Skeletal muscle satellite cell (primary cell): ENCODE results near the gene HNRNPC.
"Not testable (repeated sequence)": the region's sequence is repeated elsewhere in the genome, so short reads cannot be mapped to it uniquely, and the experiment has no call there.

Source experiments
- H3K27me3 ChIP-seq: 2 replicates; pipeline ENCODE4 v1.7.0; 2013; ENCODE audit warnings: low read length; ENCODE audit not compliant: control insufficient read depth, insufficient read depth
- H3K36me3 ChIP-seq: 2 replicates; pipeline ENCODE4 v1.7.0; 2013; ENCODE audit warnings: mild to moderate bottlenecking, control low read depth, low read length; ENCODE audit not compliant: insufficient read depth
- H3K4me1 ChIP-seq: 2 replicates; pipeline ENCODE4 v1.7.0; 2013; ENCODE audit warnings: low read length; ENCODE audit not compliant: control insufficient read depth, insufficient read depth
- H3K4me2 ChIP-seq: 2 replicates; pipeline ENCODE4 v1.7.0; 2013; ENCODE audit warnings: mild to moderate bottlenecking, low read length
- H3K4me3 ChIP-seq: 2 replicates; pipeline ENCODE4 v1.7.0; 2013; ENCODE audit warnings: low read length
- H3K9ac ChIP-seq: 2 replicates; pipeline ENCODE4 v1.7.0; 2013; ENCODE audit warnings: mild to moderate bottlenecking, low read depth, low read length, moderate library complexity
- H3K9me3 ChIP-seq: replicated peaks from 2 replicates; pipeline ENCODE4 v1.7.0; 2013; ENCODE audit warnings: mild to moderate bottlenecking, control low read depth, low read length

The HNRNPC gene

DNA sequence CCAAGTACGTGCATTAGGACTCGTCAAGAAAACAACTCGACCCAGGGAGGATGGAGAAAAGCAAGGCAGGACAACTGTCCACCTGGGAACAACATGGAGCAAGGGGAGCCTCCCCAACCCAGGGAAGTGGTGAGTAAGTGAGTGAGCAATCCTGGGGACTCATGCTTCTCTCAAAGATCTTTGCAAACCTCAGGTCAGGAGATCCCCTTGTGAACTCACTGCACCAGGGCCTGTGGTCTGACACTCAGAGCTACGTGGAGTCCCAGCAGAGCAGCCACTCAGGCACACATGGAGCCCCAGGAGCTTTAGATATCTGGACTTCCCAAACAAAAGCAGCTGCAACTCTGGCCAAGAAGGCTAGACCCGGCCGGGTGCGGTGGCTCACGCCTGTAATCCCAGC, 101.2 kb downstream of the HNRNPC start:
- Histone ChIP-seq H3K4me1 (no peaks in the 10 kb centered on the region), H3K4me3 (no peak overlapping the region), H3K9ac (no peak overlapping the region), H3K9me3 (no peaks in the 10 kb centered on the region), H3K36me3 (no peaks in the 10 kb centered on the region), H3K4me2 (no peak overlapping the region), H3K27me3 (peaks cover 36% of the 10 kb centered on the region)

DNA sequence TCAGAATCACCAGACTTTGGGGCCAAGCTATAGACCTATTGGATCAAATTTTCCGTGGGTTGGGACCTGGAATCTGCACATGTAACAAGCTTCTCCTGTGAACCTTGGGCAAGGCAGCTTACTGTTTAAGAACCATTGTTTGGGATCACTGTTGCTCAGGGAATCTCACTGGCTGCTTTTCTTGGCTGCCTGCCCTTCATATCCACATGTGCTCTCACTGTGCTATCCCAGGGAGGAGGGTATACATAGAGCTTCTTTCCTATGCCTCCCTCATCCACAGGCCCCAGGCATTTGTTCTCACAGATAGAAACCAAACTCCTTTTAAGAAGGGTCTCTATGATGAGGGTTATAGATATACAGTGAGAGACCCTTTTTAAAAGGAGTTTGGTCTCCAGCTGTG, 103.6 kb downstream of the HNRNPC start:
- not testable (repeated sequence) for H3K4me3 ChIP-seq, H3K4me1 ChIP-seq, H3K9me3 ChIP-seq, H3K4me2 ChIP-seq, H3K9ac ChIP-seq, H3K36me3 ChIP-seq
- peaks cover 40% of the 10 kb centered on the region for H3K27me3 ChIP-seq

DNA sequence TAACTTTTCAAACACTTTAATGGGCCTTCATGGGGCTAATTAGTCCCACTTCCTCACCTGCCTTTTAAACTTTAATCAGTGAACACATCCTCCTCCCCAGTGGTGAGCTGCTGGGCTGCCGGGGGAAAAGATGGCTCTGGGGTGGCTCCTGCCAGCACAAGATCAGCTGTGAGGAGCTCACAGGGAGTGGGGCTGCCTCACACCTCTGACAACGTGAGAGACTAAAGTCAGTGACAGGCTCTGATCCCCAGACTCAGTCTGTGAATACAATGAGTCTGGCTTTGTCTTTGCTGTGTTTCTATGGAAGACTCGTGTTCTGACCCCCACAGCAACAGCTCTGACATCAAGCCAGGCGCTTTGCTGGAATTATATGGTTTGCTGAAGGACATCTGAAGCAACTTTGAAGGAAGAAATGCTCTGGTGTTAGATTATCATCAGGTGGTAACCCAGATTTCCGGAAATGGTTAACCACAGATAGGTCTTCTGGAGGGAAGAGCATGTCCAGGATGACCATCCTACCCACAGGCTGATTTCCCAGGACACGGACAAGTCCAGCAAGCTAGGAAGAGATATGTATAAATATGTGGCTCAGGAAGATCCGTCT, 104.1 kb downstream of the HNRNPC start:
- H3K4me3 ChIP-seq, H3K36me3 ChIP-seq, H3K4me2 ChIP-seq, H3K9me3 ChIP-seq, H3K4me1 ChIP-seq, H3K9ac ChIP-seq: not testable (repeated sequence)
- H3K27me3 ChIP-seq: peaks cover 40% of the 10 kb centered on the region

DNA sequence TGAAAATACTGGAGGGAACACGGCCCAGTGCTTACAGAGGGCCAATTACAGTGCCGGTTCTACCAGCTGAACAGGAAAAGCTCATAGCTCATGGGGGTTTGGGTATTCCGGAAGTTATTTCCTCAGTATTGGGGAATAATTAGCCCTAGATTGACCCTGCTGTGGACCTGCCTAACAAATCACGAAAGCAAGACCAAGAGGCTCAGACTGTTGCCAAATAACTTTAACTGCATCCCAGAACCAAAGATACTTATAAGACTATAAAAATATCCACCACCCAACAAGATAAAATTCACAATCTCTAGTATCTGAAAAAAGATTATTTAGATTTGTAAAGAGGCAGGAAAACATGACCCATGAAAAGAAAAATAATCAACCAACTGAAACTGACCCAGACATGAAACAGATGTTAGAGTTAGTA, 105.4 kb downstream of the HNRNPC start:
- Histone ChIP-seq H3K27me3 (peaks cover 41% of the 10 kb centered on the region), H3K9me3 (no peaks in the 10 kb centered on the region), H3K4me2 (no peak overlapping the region), H3K9ac (no peak overlapping the region), H3K4me1 (no peaks in the 10 kb centered on the region), H3K4me3 (no peak overlapping the region), H3K36me3 (no peaks in the 10 kb centered on the region)

DNA sequence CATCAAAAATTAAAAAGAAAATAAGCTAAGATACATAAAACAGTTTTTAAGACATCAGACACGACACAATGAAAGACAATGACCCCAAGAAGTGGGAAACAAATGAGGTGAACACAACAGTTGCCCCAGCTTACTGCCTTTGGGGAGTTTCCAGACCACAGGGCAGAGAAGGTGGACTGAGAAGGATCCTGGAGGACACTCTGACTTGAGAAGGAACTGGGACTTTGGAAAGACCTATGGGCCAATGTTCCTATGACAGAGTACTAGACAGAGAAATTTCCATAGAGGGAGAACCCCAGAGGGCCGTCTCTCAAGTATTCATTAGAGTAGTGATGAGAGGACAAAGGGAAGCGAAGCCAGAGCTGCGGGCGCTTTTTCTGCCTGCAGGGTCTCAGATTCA, 107.2 kb downstream of the HNRNPC start:
- Histone ChIP-seq H3K4me2 (no peak overlapping the region), H3K27me3 (peaks cover 45% of the 10 kb centered on the region), H3K9ac (no peak overlapping the region), H3K4me3 (no peak overlapping the region), H3K9me3 (no peaks in the 10 kb centered on the region), H3K36me3 (no peaks in the 10 kb centered on the region), H3K4me1 (no peaks in the 10 kb centered on the region)

DNA sequence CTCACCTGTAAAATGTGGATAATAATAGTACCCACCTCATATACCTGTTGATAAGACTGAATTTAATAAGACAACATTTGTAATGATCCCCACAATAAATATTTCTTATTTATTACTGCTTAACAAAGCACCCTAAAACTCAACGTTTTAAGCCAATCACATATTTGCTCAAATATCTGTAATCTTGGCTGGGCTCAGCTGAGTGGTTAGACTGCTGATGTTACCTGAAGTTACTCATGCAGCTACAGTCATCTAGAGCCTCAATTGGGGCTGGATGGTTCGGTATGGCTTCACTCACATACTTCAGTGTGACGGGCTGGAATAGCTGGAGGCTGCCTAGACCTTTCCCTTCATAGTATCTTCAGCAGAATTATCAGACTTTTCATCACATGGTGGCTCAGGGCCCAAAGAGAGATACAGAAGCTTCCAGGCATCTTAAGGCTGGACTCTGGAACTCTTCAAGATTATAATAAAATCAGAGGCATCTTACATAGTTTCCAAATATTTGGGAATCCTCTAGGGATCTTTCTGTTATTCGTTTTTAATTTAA, 109.1 kb downstream of the HNRNPC start:
- peaks cover 42% of the 10 kb centered on the region for H3K27me3 ChIP-seq
- H3K4me1 ChIP-seq: no peaks in the 10 kb centered on the region
- H3K4me2 ChIP-seq: no peak overlapping the region
- no peaks in the 10 kb centered on the region for H3K9me3 ChIP-seq
- H3K36me3 ChIP-seq: no peaks in the 10 kb centered on the region
- no peak overlapping the region for H3K9ac ChIP-seq
- H3K4me3 ChIP-seq: no peak overlapping the region
